Fibroblast of villous mesenchyme (primary cell): Measurements from ENCODE around the gene HMSD. TPM values are rescaled to one million over a fixed set of nuclear protein-coding genes. Genes with fewer than 3 reads are reported as not detected.
A peak's percentile ranks its signal among the peaks of the same experiment; 100 is the strongest.

Experiments
- DNase-seq: peaks from one replicate; pipeline ENCODE4 v3.0.0-alpha.2; 2010; ENCODE audit warnings: low read depth
- H3K4me3 ChIP-seq: 2 replicates; pipeline ENCODE4 v1.5.1; 2011; ENCODE audit warnings: low read depth, mild to moderate bottlenecking, low read length
- total RNA-seq: library from RNA; depleted of rRNA; stranded (reverse); fragments of >200 nt; gene quantifications from 2 replicates; pipeline ENCODE4 v1.2.3, GENCODE V29; 2012
- TF ChIP-seq, protein P1 (sequence below): IDR thresholded peaks from 2 replicates; pipeline ENCODE4 v1.5.1; 2012; ENCODE audit warnings: low read depth, mild to moderate bottlenecking, low read length; ENCODE audit not compliant: insufficient read depth

HMSD gene, protein sequence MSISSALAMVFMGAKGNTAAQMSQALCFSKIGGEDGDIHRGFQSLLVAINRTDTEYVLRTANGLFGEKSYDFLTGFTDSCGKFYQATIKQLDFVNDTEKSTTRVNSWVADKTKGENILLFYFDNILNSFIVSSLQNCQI
- 1.3 TPM in 2 replicates for total RNA-seq

DNA sequence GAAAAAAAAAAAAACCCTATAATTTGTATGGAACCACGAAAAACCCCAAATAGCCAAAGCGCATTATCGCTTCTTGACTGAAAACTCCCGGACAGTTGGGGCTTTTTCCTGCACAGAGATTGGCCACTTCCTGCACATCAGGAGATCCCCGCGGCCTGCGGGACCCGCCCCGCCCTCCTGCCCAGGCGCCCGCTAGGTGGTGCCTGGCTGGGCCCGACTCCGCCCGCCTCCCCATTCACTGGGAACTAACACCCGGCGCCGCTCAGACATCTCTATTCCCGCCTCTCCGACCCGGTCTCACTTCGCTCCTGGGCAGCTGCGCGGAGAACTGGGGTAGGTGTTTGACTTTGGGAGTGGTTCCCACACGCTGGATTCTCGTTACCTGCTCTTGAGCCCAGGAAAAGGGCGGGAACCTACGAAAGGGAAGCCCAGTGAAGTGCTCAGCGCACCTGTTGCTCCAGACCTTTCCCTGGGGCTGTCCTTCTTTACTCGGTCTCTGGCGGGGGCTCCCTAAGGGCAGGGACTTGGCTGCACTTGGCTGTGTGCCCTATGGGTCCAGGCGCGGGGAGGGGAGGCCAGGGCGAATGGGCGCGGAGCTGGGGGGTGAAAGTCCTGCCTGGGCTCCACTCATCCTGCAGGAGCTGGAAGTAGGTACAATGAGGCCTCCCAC, at the start of gene HMSD:
TSS of gene HMSD (plus strand) at position 234 of the 670 bp plus-strand sequence. CDS start 4,155 bp downstream, outside the sequence.
- H3K4me3 ChIP-seq, result peak within 1 kb of the TSS; percentile 54
- TF ChIP-seq, protein P1, sequence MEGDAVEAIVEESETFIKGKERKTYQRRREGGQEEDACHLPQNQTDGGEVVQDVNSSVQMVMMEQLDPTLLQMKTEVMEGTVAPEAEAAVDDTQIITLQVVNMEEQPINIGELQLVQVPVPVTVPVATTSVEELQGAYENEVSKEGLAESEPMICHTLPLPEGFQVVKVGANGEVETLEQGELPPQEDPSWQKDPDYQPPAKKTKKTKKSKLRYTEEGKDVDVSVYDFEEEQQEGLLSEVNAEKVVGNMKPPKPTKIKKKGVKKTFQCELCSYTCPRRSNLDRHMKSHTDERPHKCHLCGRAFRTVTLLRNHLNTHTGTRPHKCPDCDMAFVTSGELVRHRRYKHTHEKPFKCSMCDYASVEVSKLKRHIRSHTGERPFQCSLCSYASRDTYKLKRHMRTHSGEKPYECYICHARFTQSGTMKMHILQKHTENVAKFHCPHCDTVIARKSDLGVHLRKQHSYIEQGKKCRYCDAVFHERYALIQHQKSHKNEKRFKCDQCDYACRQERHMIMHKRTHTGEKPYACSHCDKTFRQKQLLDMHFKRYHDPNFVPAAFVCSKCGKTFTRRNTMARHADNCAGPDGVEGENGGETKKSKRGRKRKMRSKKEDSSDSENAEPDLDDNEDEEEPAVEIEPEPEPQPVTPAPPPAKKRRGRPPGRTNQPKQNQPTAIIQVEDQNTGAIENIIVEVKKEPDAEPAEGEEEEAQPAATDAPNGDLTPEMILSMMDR, result peak; percentile 51
- DNase-seq, result peak; percentile 38

DNA sequence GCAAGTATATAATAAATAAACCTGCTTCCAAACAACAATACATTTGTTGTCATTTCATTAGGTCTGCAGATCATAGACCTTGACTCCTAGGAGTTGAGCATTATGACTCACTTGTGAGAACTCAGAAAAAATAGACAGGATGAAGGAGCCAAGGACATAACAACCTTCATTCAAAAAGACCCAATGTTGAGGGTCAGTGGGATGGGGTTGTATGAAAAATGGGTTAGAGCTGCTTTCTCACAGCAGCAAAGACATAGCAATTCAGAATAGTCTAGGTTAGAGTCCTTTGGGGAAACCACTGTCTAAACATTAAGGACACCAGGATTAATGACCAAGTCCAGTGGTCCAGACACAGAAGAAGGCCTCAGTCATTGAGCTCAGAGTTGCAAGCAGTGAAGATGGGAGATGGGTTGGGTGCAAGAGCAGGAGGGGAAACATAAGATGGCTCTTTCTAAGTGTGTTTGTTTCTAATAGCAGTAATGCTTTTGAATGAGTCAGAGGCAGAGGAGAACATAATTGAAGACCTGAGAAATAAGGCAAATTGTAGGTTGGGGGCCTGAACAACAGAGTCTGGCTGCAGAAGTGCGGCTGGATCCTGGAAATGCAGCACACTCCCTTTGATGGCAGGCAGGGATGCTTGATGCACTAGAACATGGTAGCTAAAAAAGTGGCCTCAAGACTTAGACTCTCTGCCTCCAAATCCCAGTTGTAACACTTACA, 45.1 kb upstream of the HMSD start:
- TF ChIP-seq, protein P1, result no peak
- H3K4me3 ChIP-seq, result no peak overlapping the region
- DNase-seq, result no peak

DNA sequence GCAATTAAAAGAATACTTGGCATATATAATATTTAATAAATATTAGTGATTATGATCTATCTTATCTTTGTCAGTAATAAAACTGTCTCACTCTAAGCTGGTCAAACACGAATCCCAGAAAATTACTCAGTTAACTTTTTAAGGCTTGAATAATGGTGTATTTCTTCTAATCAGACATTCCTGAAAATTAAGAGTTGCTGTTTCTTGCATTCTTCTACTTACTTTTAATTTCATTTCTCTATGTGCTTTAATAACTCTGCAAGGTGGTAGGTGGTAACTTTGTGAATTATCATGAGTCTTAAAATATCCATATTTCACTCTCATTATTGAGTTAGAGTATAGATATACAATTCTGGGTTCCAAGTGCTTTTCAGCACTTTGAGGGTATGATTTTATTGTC, 44.4 kb upstream of the HMSD start:
- TF ChIP-seq, protein P1, result no peak
- DNase-seq, result no peak
- H3K4me3 ChIP-seq, result no peak overlapping the region

DNA sequence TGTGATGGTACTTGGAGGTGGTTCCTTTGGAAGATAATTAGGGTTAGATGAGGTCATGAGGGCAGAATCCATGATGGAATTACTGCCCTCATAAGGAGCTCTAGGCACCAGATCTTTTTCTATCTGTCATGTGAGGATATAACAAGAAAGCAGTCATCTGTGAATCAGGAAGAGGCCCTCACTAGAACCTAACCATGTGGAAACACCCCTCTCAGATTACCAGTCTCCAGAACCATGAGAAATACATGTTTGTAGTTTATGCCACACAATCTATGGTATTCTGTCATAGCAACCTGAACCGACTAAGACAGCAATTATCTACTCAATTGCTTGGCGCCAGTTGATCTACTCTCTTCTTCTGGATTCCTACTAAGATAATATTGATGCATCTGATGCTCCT, 43.7 kb upstream of the HMSD start:
- no peak for DNase-seq
- TF ChIP-seq, protein P1, result no peak
- no peak overlapping the region for H3K4me3 ChIP-seq

DNA sequence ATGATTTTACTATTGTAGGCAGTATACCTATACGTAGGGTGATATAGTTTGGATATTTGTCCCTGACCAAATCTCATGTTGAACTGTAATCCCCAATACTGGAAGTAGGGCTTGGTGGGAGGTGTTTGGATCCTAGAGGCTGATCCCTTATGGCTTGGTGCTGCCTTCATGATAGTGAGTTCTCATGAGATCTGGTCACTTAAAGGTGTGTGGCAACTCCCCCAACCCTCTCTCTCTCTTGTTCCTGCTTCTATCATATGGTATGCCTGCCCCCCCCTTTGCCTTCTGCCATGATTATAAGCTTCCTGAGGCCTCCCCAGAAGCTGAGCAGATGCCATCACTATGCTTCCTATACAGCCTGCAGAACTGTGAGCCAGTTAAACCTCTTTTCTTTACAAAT, 43.0 kb upstream of the HMSD start:
- no peak for DNase-seq
- no peak overlapping the region for H3K4me3 ChIP-seq
- TF ChIP-seq, protein P1, result no peak

DNA sequence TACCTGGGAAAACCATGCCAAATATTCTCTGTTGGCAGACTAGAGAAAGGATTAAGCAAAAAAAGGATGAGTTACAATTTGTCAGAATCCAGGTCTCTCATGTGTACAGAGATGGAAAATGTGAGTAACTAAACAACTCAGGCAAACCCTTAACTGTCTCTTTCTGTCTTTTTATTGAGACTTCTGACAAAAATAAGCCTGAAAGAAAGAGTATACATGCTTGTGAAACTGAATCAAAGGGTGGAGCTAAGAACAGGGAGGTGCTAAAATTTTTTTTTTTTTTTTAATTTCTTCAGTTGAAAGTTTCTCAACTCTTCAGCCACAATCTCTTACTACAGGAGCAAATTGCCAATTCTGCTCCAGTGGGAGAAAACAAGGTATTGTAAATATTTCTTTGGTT, 41.4 kb upstream of the HMSD start, which contains the start of gene SERPINB10:
TSS of gene SERPINB10 (plus strand) at position 295 of the 400 bp plus-strand sequence. CDS start 7,553 bp downstream, outside the sequence.
- H3K4me3 ChIP-seq, result no peak within 1 kb of the TSS
- no peak for DNase-seq
- TF ChIP-seq, protein P1, result no peak
